ENCODE results near the gene ZNF799.
A peak's percentile ranks its signal among the peaks of the same experiment; 100 is the strongest.
"Not testable (repeated sequence)": the region's sequence is repeated elsewhere in the genome, so short reads cannot be mapped to it uniquely, and the experiment has no call there.

Gene ZNF799

GRCh38 chr19:12379732-12380443 lies 21.2 kb downstream of the ZNF799 start:
- TF ChIP-seq CTCF (IDR thresholded peaks at IDR 0.05; ENCODE audit: unreplicated experiment in 3 of 3), result no peak
- no peaks in the 10 kb centered on the region for H3K27me3 Mint-ChIP-seq (ENCODE audit: low read depth)
- H3K4me3 Mint-ChIP-seq, result no peak overlapping the region

GRCh38 chr19:12374026-12374425 lies 27.0 kb downstream of the ZNF799 start:
- no peaks in the 10 kb centered on the region for H3K4me1 Mint-ChIP-seq
- no peak overlapping the region for H3K4me3 Mint-ChIP-seq
- no peaks in the 10 kb centered on the region for H3K27me3 Mint-ChIP-seq (ENCODE audit: low read depth)
- no peak for TF ChIP-seq CTCF (IDR thresholded peaks at IDR 0.05; ENCODE audit: unreplicated experiment in 3 of 3)
- H3K36me3 Mint-ChIP-seq (ENCODE audit: low read depth), result peaks cover 14% of the 10 kb centered on the region
- peaks cover 39% of the 10 kb centered on the region for H3K9me3 Mint-ChIP-seq
- H3K27ac Mint-ChIP-seq, result no peak overlapping the region

More at GRCh38 chr19:12379732-12380443, 21.2 kb downstream of the ZNF799 start:
- Mint-ChIP-seq H3K9me3 (peaks cover 57% of the 10 kb centered on the region), H3K4me1 (no peaks in the 10 kb centered on the region), H3K27ac (no peak overlapping the region), H3K36me3 (ENCODE audit: low read depth) (peaks cover 54% of the 10 kb centered on the region)

GRCh38 chr19:12365236-12366162 lies 35.6 kb downstream of the ZNF799 start, which contains the start of gene ZNF442:
TSS of gene ZNF442 (minus strand) at chr19:12365683. CDS start at chr19:12363631, 2,052 bp downstream.
- Mint-ChIP-seq H3K4me1 (peaks cover 23% of the 10 kb centered on the region), H3K4me3 (peak within 1 kb of the TSS; percentile 95 to 97 (median 96)), H3K36me3 (ENCODE audit: low read depth) (peaks cover 28% of the 10 kb centered on the region), H3K27ac (peak within 1 kb of the TSS; percentile 92 to 97 (median 97)), H3K27me3 (ENCODE audit: low read depth) (peaks cover 3% of the 10 kb centered on the region), H3K9me3 (peaks cover 23% of the 10 kb centered on the region)
- TF ChIP-seq CTCF (IDR thresholded peaks at IDR 0.05; ENCODE audit: unreplicated experiment in 3 of 3), result peak; percentile 54 to 60 (median 59)

- TF ChIP-seq CTCF (IDR thresholded peaks at IDR 0.05; ENCODE audit: unreplicated experiment in 3 of 3), result no peak
- Mint-ChIP-seq H3K4me3 (peak overlapping the region; percentile 95 to 96 (median 96)), H3K27ac (peak overlapping the region; percentile 92 to 97 (median 94)), H3K4me1 (peaks cover 23% of the 10 kb centered on the region), H3K36me3 (ENCODE audit: low read depth) (peaks cover 32% of the 10 kb centered on the region), H3K27me3 (ENCODE audit: low read depth) (peaks cover 3% of the 10 kb centered on the region), H3K9me3 (peaks cover 29% of the 10 kb centered on the region)
Measured at GRCh38 chr19:12364391-12365235, 36.5 kb downstream of the ZNF799 start.

- Mint-ChIP-seq H3K4me1 (peaks cover 23% of the 10 kb centered on the region), H3K36me3 (ENCODE audit: low read depth) (peaks cover 46% of the 10 kb centered on the region), H3K9me3 (peaks cover 42% of the 10 kb centered on the region)
- not testable (repeated sequence) for H3K4me3 Mint-ChIP-seq; H3K27ac Mint-ChIP-seq; H3K27me3 Mint-ChIP-seq (ENCODE audit: low read depth)
Measured at GRCh38 chr19:12362236-12362635, 38.8 kb downstream of the ZNF799 start.
